GM21825 (cell line): ENCODE results near the gene RAB3D.
"Not testable (repeated sequence)": the region's sequence is repeated elsewhere in the genome, so short reads cannot be mapped to it uniquely, and the experiment has no call there.

Experiments
- ATAC-seq: cut with Tn5 transposase; IDR thresholded peaks from one replicate; pipeline ENCODE4 v1.9.1; 2021; ENCODE audit warnings: mild to moderate bottlenecking, moderate library complexity; ENCODE audit not compliant: unreplicated experiment

RAB3D gene, protein sequence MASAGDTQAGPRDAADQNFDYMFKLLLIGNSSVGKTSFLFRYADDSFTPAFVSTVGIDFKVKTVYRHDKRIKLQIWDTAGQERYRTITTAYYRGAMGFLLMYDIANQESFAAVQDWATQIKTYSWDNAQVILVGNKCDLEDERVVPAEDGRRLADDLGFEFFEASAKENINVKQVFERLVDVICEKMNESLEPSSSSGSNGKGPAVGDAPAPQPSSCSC

DNA sequence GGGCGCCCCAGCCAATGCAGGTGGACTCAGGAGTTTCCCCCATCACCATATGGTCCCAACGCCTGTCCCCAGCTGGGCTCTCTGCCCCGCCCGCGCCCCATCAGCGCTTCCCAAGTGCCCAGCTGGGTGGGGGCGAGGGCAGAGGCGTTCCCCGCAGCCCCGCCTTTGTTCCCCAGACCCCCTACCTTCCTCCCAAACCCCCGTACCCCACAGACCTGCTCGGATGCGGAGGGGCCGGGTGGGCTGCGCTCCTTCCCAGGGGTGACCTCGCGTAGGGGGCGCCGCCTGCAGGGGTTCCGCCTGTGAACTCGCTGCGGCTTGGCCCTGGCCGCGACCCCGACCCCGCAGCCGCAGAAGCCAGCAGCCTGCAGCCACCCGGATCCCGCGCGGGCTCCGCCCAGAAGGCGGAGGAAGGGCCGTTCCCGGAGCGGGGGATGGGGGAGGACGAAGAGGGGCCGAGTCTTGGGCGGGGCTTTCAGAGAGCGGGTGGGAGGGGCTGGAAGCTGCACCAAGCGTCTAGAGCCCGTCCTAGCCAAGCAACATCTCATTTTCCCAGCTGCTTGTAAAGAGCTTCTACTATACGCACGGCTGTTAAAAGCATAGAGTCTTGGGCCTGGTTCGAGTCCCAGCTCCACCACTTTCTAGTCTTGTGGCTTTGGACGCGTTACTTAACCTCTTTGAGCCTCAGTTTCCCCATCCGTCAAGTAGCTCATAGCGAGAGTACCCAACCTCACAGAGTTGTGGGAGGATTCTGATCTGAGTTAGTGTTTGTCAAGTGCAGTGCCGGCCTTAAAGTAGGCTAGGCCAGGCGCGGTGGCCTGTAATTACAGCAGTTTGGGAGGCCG, at the start of gene RAB3D:
RAB3D (minus strand) TSS at position 404 of the 845 bp plus-strand sequence. CDS start 2,258 bp downstream, outside the sequence.
- peak; percentile 65 for ATAC-seq

GRCh38 chr19:11387162-11388034, 47.9 kb upstream of the RAB3D start:
- no peak for ATAC-seq

GRCh38 chr19:11384778-11385129, 45.3 kb upstream of the RAB3D start:
- ATAC-seq, result no peak

DNA sequence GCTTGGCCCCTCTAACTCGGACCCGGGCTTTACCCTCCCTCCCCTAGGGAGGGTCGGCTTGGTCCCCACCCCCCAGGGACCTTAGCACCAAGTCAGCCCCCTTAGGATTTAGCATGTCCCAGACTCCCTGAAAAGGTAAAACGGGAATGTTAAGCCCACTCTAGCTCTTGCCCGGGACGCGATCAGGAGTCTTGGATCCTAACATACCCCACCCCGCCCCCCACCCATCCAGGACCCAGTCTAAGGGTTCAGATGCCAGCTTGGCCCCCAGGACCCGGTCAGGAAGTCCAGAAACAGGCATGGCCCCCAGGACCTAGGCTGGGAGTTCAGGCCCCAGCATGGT, 44.2 kb upstream of the RAB3D start:
- no peak for ATAC-seq

- ATAC-seq, result no peak
Observed at GRCh38 chr19:11382898-11383705, 43.6 kb upstream of the RAB3D start.

- peak; percentile 68 for ATAC-seq
Observed at GRCh38 chr19:11380653-11381537, 41.4 kb upstream of the RAB3D start.

- no peak for ATAC-seq
Observed at GRCh38 chr19:11379857-11380350, 40.4 kb upstream of the RAB3D start.

DNA sequence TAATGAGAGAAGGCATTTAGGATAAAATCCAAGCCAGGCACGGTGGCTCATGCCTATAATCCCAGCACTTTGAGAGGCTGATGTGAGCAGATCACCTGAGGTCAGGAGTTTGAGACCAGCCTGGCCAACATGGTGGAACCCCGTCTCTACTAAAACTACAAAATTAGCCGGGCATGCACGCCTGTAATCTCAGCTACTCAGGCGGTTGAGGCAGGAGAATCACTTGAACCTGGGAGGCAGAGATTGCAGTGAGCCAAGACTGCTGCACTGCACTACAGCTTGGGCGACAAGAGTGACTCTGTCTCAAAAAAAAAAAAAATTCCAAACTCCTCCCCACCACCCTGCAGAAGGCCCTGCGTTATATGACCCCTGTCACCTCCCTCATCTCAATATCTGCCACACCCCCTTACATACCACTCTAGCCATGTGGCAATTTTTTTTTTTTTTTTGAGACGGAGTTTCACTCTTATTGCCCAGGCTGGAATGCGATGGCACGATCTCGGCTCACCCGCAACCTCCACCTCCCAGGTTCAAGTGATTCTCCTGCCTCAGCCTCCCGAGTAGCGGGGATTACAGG, 39.9 kb upstream of the RAB3D start:
- not testable (repeated sequence) for ATAC-seq

DNA sequence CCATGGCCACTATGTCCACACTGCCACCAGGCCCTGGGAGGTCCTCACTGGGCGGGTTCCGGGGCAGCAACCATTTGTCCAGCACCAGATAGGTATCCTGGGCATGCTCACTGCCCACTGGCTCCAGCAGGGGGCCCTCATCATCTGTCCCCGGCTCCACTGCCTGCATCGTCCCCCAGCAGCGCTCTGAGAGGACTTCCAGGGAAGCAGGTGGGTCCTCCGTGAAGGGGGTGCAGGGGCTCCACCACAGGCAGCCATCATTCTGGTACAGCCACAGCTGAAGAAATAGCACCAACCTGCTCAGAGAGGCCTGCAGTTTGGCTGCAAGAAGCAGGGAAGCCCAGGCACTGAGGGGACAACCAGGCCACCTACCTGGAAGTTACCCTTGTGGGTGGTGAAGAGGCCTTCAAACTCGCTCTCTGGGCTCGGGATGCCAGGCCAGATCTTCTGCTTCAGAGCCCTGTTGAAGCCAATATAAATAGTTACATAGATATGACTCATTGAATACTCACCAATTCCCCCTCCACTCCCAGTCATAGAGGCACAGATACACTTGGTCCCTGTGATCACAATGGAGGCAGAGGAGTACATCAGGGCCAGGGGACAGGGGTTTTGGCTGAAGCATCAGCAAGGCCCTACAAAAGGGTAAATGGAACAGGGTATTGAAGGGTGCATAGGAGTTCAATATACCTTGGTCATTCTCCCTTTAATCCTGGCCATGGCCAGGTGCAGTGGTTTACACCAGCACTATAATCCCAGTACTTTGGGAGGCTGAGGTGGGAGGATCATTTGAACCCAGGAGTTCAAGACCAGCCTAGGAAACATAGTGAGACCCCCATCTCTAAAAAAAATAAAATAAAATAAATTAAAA, 39.1 kb upstream of the RAB3D start:
- ATAC-seq, result no peak

- ATAC-seq, result no peak
Observed at GRCh38 chr19:11377756-11378155, 38.3 kb upstream of the RAB3D start.

GRCh38 chr19:11377237-11377636, 37.8 kb upstream of the RAB3D start:
- ATAC-seq, result no peak

- no peak for ATAC-seq
Observed at GRCh38 chr19:11375143-11375948, 35.9 kb upstream of the RAB3D start.

- peak; percentile 76 for ATAC-seq
Observed at GRCh38 chr19:11374433-11375142, 35.1 kb upstream of the RAB3D start, which contains the start of gene SWSAP1. TSS of gene SWSAP1 (plus strand) at chr19:11374666. CDS start at chr19:11374681, 15 bp downstream.

DNA sequence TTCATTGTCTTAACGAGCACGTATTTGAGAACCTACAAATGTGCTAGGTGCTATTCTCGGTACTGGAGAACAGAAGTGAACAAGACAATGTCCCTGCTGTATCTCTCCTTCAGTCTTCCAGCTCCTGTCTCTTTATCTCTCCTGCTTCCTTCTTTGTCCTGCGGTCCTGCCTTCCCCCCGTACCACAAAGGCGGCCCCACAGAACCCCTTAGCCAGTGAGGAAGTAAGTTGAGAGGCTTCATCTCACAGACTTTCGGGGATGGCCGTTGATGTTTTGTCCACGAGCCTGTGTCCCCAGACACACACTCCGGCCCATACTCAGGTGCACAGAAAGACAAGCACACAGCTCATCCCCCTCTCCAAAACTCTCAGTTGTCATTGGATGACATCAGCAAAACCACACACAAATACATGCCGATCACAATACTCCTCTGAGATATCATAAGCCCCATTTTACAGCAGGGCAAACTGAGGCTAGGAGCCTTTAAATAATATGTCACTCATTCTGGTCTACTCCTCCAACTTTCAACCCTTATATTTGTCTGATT, 34.5 kb upstream of the RAB3D start:
- ATAC-seq, result no peak

DNA sequence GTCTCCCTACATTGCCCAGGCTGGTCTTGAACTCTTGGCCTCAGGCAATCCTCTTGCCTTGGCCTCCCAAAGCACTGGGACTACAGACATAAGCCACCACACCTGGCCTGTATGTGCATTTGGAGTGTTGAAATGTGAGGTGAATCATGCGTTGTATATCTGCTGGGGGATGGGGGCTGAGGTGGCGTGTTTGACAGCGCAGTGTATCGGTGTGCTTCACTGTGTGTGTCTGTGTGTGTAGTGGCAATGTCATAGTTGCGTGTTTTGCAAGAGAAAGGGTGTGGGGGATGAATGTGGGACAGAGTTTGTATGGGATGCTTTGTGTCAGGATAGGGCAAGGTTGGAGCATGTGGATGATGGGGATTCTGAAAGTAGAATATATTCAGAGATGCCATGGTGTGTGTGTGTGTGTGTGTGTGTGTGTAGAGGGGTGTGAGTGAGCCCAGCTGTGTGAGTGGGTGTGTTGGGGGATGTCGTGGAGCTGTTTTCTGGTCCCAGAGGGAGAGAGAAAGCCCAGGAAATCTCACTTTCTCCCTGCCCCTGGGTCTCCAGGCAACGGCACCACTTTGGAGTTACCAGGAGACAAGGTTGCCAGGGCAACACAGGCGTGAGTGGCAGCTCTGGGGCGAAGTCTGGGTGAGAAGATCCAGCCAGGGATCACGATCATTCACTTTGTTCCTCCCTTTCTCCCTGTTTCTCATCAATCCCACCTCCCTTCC, 33.9 kb upstream of the RAB3D start:
- ATAC-seq, result no peak

DNA sequence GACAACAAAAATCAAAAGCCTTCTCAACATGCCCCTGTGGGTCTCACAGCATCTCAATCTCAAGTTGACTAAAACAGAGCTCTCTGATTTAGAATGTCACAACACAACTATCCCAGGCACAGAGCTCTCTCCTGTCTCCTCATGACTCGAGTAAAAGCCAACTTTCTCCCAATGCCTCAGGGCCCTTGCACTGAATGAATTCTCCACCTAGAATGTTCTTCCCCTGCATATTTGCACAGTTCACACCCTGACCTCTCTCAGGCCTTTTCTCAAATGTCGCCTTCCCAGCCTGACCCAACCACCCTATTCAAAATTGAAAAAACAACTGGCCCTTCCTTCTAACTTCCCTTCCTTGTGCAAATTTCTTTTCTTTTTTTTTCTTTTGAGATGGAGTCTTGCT, 31.3 kb upstream of the RAB3D start:
- ATAC-seq, result no peak
